ENCODE data around the gene SLC2A8. TPM values are rescaled to one million over a fixed set of nuclear protein-coding genes. Genes with fewer than 3 reads are reported as not detected.

The SLC2A8 gene
- total and polyA plus RNA-seq, 2 donors (not counting 1 experiment from before 2014, with no cell fraction given) = 8.3 to 14.2 TPM

GRCh38 chr9:127444921-127445850 is 48.2 kb downstream of the SLC2A8 start:
- Histone ChIP-seq H3K36me3 (replicated peaks in 1 of 2; ENCODE audit: control extremely low read depth in 1 of 2, control insufficient read depth in 1 of 2, extremely low read depth in 1 of 2, insufficient read depth in 2 of 2, low read length in 1 of 2) (peaks cover 5 to 82% of the 10 kb centered on the region in 2 experiments), H3K9me3 (ENCODE audit: control extremely low read depth in 1 of 3, control insufficient read depth in 2 of 3, insufficient read depth in 1 of 3, low read length in 2 of 3) (peaks cover 0 to 6% (median 0%) of the 10 kb centered on the region in 3 donors), H3K4me3 (ENCODE audit: control extremely low read depth in 1 of 5, extremely low read depth in 1 of 5, insufficient read depth in 1 of 5, low read depth in 2 of 5, low read length in 4 of 5) (no peak overlapping the region), H3K27me3 (replicated peaks in 1 of 4; ENCODE audit: control extremely low read depth in 1 of 4, control insufficient read depth in 3 of 4, insufficient read depth in 4 of 4, low read length in 3 of 4) (no peaks in the 10 kb centered on the region), H3K9ac (ENCODE audit: low read length) (no peak overlapping the region), H2AFZ (ENCODE audit: insufficient read depth, low read depth, low read length, poor library complexity, severe bottlenecking) (no peak overlapping the region), H4K20me1 (ENCODE audit: control insufficient read depth, insufficient read depth, low read length, poor library complexity, severe bottlenecking) (peaks cover 38% of the 10 kb centered on the region), H3K4me2 (replicated peaks; ENCODE audit: low read depth, low read length, poor library complexity, severe bottlenecking) (no peak overlapping the region), H3K79me2 (ENCODE audit: control insufficient read depth, insufficient read depth, low read length) (peaks cover 7% of the 10 kb centered on the region), H3K27ac (ENCODE audit: low read length in 2 of 2) (peak overlapping the region in 1 of 2 donors; percentile 23), H3K4me1 (ENCODE audit: control insufficient read depth in 2 of 2, insufficient read depth in 2 of 2, low read length in 2 of 2) (peaks cover 11 to 14% of the 10 kb centered on the region in 2 donors)
- WGBS (ENCODE audit: insufficient coverage) = 91% methylated on average over 11 of the region's 15 CpGs
- ChIA-PET POLR2A (interaction anchor here (0.6 kb wide), 1 partner anchor 817 kb away, joined by 7 read pairs; no protein-coding TSS in a partner anchor), CTCF (interaction anchor here (0.6 kb wide), 1 partner anchor 20 kb away, joined by 3 read pairs; the partner anchor contains the start of gene ZNF79)
- no peak overlapping the region for H3K4me3 Mint-ChIP-seq
- H3K4me1 Mint-ChIP-seq = peaks cover 26% of the 10 kb centered on the region
- TF ChIP-seq EZH2 (IDR thresholded peaks at IDR 0.05; ENCODE audit: borderline replicate concordance, insufficient read depth, low read depth, low read length, poor library complexity, severe bottlenecking) (no peak), CTCF (IDR thresholded peaks at IDR 0.05) (no peak)
- H3K9me3 Mint-ChIP-seq (ENCODE audit: insufficient read depth) = no peaks in the 10 kb centered on the region
- H3K27me3 Mint-ChIP-seq = no peaks in the 10 kb centered on the region
- intact Hi-C loops (cut with micrococcal nuclease) = no loop called here
- DNase-seq = no peak
- no peak for ATAC-seq (ENCODE audit: low read depth)
- no peak overlapping the region for H3K27ac Mint-ChIP-seq
